Upper lobe of right lung (tissue), 1 donor: ENCODE measurements around the gene DLG2. TPM values are rescaled to one million over a fixed set of nuclear protein-coding genes. Genes with fewer than 3 reads are reported as not detected.

Experiments
- ATAC-seq: fragments of 200-7000 bp; cut with Tn5 transposase; one replicate; pipeline ENCODE4 v1.9.1; 2020; ENCODE audit warnings: mild to moderate bottlenecking, moderate library complexity
- DNase-seq: peaks from one replicate; pipeline ENCODE4 v3.0.0-alpha.2; 2020
- H3K27ac ChIP-seq: fragments of 200-600 bp; one replicate; pipeline ENCODE4 v1.8.0; 2022
- H3K27me3 ChIP-seq: fragments of 200-600 bp; one replicate; pipeline ENCODE4 v1.8.0; 2022; ENCODE audit warnings: mild to moderate bottlenecking
- H3K36me3 ChIP-seq: fragments of 200-600 bp; one replicate; pipeline ENCODE4 v1.8.0; 2022
- H3K4me1 ChIP-seq: fragments of 200-600 bp; one replicate; pipeline ENCODE4 v1.8.0; 2022
- H3K4me3 ChIP-seq: fragments of 200-600 bp; one replicate; pipeline ENCODE4 v1.8.0; 2022; ENCODE audit warnings: mild to moderate bottlenecking
- H3K9me3 ChIP-seq: fragments of 200-600 bp; one replicate; pipeline ENCODE4 v1.8.0; 2022
- intact Hi-C: fragments of 100-400 bp; cut with DNase I; formaldehyde crosslinking; loops from one replicate; pipeline ENCODE4 v1.11.0; 2022
- total RNA-seq: library from RNA; stranded (reverse); fragmentation: NEBNext Ultra II Directional; extraction: Animal tissue kit (Norgen Biotek cat#: 25700); gene quantifications from one replicate; pipeline ENCODE4 v1.2.1, GENCODE V29; 2021
- TF ChIP-seq, protein P1 (sequence below): fragments of 200-600 bp; IDR thresholded peaks from one replicate; pipeline ENCODE4 v1.8.0; 2022; ENCODE audit warnings: antibody characterized with exemption
- donor health status: DM: no; HTN: yes; CAD: no; lungs with severe emphysema.

DLG2 gene
- total RNA-seq, 1 donor from 2014 or later, result 9.7 TPM

DNA sequence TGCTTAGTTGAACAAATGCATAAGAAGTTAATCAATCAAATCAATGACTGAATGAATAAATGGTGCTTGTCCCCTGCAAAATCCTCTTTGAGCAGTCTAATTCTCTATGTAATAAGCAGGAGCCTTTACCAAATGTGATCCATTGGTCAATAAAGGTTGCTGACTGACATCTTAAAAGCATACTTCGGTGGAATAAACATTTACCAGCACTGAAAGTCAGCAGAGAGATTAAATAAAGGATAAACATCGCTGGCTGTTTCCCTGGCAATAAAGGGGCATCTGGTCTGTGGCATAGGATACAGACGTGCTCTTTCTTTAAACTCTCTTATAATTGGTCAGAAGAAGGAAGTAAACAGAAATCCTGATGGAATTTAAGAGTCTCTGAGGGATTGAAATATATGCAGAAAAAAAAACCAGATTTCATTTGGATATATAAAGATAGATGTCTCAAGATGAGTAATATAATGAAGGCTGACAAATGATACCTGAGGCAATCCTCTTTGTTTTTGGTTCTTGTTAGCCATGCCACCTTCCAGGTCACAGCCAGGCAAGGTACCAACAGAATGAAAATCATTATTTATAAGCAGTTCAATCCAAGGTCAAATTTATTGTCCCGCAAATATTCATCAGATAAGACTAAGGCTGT is 1762.6 kb downstream of the DLG2 start:
- Histone ChIP-seq H3K27ac (no peak overlapping the region), H3K36me3 (no peaks in the 10 kb centered on the region), H3K9me3 (no peaks in the 10 kb centered on the region), H3K4me3 (no peak overlapping the region), H3K4me1 (no peaks in the 10 kb centered on the region), H3K27me3 (no peaks in the 10 kb centered on the region)
- no peak for DNase-seq
- intact Hi-C loops, result no loop called here
- no peak for ATAC-seq
- TF ChIP-seq, protein P1, sequence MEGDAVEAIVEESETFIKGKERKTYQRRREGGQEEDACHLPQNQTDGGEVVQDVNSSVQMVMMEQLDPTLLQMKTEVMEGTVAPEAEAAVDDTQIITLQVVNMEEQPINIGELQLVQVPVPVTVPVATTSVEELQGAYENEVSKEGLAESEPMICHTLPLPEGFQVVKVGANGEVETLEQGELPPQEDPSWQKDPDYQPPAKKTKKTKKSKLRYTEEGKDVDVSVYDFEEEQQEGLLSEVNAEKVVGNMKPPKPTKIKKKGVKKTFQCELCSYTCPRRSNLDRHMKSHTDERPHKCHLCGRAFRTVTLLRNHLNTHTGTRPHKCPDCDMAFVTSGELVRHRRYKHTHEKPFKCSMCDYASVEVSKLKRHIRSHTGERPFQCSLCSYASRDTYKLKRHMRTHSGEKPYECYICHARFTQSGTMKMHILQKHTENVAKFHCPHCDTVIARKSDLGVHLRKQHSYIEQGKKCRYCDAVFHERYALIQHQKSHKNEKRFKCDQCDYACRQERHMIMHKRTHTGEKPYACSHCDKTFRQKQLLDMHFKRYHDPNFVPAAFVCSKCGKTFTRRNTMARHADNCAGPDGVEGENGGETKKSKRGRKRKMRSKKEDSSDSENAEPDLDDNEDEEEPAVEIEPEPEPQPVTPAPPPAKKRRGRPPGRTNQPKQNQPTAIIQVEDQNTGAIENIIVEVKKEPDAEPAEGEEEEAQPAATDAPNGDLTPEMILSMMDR, result no peak

DNA sequence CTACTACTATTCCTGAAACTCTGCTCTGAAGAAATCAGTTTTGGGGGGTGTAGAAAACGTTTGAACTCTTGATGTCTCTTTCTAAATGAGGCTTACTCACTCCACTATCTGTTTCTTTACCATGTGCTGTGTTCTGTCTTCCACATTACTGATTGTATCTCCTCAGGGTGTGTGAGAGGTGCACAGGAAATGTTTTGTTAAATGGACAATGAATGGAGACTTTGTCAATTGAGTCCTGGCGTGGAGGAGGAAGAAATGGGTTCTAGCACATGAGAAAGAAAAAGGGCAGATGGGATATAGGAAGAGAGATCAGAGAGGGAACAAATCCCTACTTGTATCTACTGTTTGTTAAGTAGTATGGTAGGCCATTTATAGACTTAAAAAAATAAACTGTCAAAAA is 1763.9 kb downstream of the DLG2 start:
- DNase-seq (no peak), ATAC-seq (no peak)
- H3K4me1 ChIP-seq, result no peaks in the 10 kb centered on the region

GRCh38 chr11:83862691-83863090 is 1764.5 kb downstream of the DLG2 start:
- no peak for ATAC-seq
- no peak overlapping the region for H3K4me3 ChIP-seq
- intact Hi-C loops, result no loop called here
- no peaks in the 10 kb centered on the region for H3K4me1 ChIP-seq
- H3K27me3 ChIP-seq, result no peaks in the 10 kb centered on the region
- TF ChIP-seq, protein P1, result no peak
- no peak for DNase-seq
- no peak overlapping the region for H3K27ac ChIP-seq
- H3K9me3 ChIP-seq, result no peaks in the 10 kb centered on the region
- H3K36me3 ChIP-seq, result no peaks in the 10 kb centered on the region

More for the DNA sequence above, 1763.9 kb downstream of the DLG2 start:
- H3K9me3 ChIP-seq, result no peaks in the 10 kb centered on the region
- intact Hi-C loops, result no loop called here
- H3K4me3 ChIP-seq, result no peak overlapping the region
- no peaks in the 10 kb centered on the region for H3K27me3 ChIP-seq
- H3K27ac ChIP-seq, result no peak overlapping the region
- TF ChIP-seq, protein P1, result no peak
- H3K36me3 ChIP-seq, result no peaks in the 10 kb centered on the region

- TF ChIP-seq, protein P1, result no peak
- Histone ChIP-seq H3K36me3 (no peaks in the 10 kb centered on the region), H3K27me3 (no peaks in the 10 kb centered on the region), H3K4me3 (no peak overlapping the region), H3K4me1 (no peaks in the 10 kb centered on the region), H3K27ac (no peak overlapping the region), H3K9me3 (no peaks in the 10 kb centered on the region)
- intact Hi-C loops, result no loop called here
- ATAC-seq (no peak), DNase-seq (no peak)
Observed at GRCh38 chr11:83862033-83862432, 1765.1 kb downstream of the DLG2 start.

GRCh38 chr11:83858694-83859093 is 1768.5 kb downstream of the DLG2 start:
- no peaks in the 10 kb centered on the region for H3K36me3 ChIP-seq
- ATAC-seq (no peak), DNase-seq (no peak)
- no peak overlapping the region for H3K27ac ChIP-seq
- no peak overlapping the region for H3K4me3 ChIP-seq
- H3K27me3 ChIP-seq, result no peaks in the 10 kb centered on the region
- no peaks in the 10 kb centered on the region for H3K9me3 ChIP-seq
- intact Hi-C loops, result no loop called here
- no peaks in the 10 kb centered on the region for H3K4me1 ChIP-seq
- TF ChIP-seq, protein P1, result no peak

DNA sequence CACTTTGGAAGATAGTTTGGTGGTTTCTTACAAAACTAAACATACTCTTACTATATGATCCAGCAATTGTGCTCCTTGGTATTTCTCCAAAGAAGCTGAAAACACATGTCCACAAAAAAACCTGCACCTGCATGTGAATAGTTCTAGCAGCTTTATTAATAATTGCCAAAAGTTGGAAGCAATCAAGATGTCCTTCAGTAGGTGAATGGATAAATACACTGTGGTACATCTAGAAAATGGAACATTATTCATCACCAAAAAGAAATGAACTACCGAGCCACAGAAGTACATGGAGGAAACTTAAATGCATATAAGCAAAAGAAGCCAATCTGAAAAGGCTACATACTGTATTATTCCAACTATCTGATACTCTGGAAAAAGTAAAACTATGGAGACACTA is 1771.9 kb downstream of the DLG2 start:
- Histone ChIP-seq H3K27me3 (no peaks in the 10 kb centered on the region), H3K27ac (no peak overlapping the region), H3K4me3 (no peak overlapping the region), H3K36me3 (no peaks in the 10 kb centered on the region), H3K4me1 (no peaks in the 10 kb centered on the region), H3K9me3 (no peaks in the 10 kb centered on the region)
- intact Hi-C loops, result no loop called here
- DNase-seq, result no peak
- TF ChIP-seq, protein P1, result no peak
- no peak for ATAC-seq
